AG04450 (cell line): ENCODE results near the gene EVC2. TPM values are rescaled to one million over a fixed set of nuclear protein-coding genes. Genes with fewer than 3 reads are reported as not detected.

ENCODE experiments used
- CTCF ChIA-PET: fragments of 300-600, 350-600 bp; formaldehyde crosslinking; extraction: SDS; loops from one replicate; lab custom pipeline; 2022; ENCODE audit warnings: antibody characterized with exemption, inconsistent platforms; lab: Charles Lee
- POLR2A ChIA-PET: fragments of 350-600 bp; formaldehyde crosslinking; extraction: SDS; loops from one replicate; lab custom pipeline; 2021; ENCODE audit warnings: antibody characterized with exemption, inconsistent platforms; lab: Yijun Ruan, JAX
- DNase-seq: peaks from one replicate; pipeline ENCODE4 v3.0.0-alpha.2; 2011; ENCODE audit warnings: low read depth, low spot score
- H3K27ac ChIP-seq: one replicate; pipeline ENCODE4 v1.5.1; 2012; ENCODE audit warnings: low read depth, low read length, control low read depth
- H3K27me3 ChIP-seq: one replicate; pipeline ENCODE4 v1.6.0; 2012; ENCODE audit warnings: low read length; ENCODE audit not compliant: control insufficient read depth, insufficient read depth
- H3K4me3 ChIP-seq: 2 replicates; pipeline ENCODE4 v1.5.1; 2011; ENCODE audit warnings: mild to moderate bottlenecking, low read depth, low read length, control low read depth
- H3K9me3 ChIP-seq: 2 replicates; pipeline ENCODE4 v1.5.1; 2012; ENCODE audit warnings: low read length; ENCODE audit not compliant: control insufficient read depth, insufficient read depth
- polyA plus RNA-seq: library from polyadenylated mRNA; depleted of rRNA; stranded (reverse); fragments of >200 nt; gene quantifications from 2 replicates; pipeline ENCODE4 v1.2.3, GENCODE V29; 2011
- TF ChIP-seq, protein P1 (sequence below): IDR thresholded peaks from 2 replicates; pipeline ENCODE4 v1.5.1; 2011; ENCODE audit warnings: low read depth, low read length, control low read depth, inconsistent platforms

The EVC2 gene
- polyA plus RNA-seq, 1 experiment, result 2.1 TPM

GRCh38 chr4:5661237-5661636 is 47.1 kb downstream of the EVC2 start:
- POLR2A ChIA-PET, result no interaction called here
- TF ChIP-seq, protein P1, sequence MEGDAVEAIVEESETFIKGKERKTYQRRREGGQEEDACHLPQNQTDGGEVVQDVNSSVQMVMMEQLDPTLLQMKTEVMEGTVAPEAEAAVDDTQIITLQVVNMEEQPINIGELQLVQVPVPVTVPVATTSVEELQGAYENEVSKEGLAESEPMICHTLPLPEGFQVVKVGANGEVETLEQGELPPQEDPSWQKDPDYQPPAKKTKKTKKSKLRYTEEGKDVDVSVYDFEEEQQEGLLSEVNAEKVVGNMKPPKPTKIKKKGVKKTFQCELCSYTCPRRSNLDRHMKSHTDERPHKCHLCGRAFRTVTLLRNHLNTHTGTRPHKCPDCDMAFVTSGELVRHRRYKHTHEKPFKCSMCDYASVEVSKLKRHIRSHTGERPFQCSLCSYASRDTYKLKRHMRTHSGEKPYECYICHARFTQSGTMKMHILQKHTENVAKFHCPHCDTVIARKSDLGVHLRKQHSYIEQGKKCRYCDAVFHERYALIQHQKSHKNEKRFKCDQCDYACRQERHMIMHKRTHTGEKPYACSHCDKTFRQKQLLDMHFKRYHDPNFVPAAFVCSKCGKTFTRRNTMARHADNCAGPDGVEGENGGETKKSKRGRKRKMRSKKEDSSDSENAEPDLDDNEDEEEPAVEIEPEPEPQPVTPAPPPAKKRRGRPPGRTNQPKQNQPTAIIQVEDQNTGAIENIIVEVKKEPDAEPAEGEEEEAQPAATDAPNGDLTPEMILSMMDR, result no peak
- DNase-seq, result no peak
- no peaks in the 10 kb centered on the region for H3K27me3 ChIP-seq
- H3K9me3 ChIP-seq, result no peaks in the 10 kb centered on the region
- no peak overlapping the region for H3K4me3 ChIP-seq
- CTCF ChIA-PET, result no interaction called here
- no peak overlapping the region for H3K27ac ChIP-seq

DNA sequence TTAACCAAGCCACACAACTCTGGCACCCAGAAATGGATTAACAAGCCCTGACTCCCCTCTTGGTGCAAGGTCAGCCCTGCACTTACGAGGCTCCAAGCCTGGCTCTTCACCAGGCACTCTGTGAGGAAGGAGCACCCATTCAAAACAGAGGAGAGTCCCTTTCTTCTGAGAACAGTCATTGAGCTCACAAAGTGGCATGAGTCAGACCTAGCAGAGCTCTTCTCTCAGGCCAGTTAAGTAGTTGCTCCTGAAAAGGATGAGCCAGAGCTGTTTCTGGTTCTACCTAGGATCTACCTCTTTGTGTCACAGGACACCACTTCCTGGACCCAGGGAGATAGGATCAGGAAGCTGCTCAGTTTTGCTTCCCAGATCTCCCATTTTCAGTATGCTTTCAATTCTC is 48.2 kb downstream of the EVC2 start:
- DNase-seq, result no peak
- no peak overlapping the region for H3K27ac ChIP-seq
- TF ChIP-seq, protein P1, result no peak
- no peak overlapping the region for H3K4me3 ChIP-seq
- ChIA-PET CTCF (interaction anchor here (1.1 kb wide), 1 partner anchor 610 kb away, joined by 4 read pairs; the partner anchor contains the start of gene STK32B), POLR2A (no interaction called here)
- H3K9me3 ChIP-seq, result no peaks in the 10 kb centered on the region
- H3K27me3 ChIP-seq, result no peaks in the 10 kb centered on the region

DNA sequence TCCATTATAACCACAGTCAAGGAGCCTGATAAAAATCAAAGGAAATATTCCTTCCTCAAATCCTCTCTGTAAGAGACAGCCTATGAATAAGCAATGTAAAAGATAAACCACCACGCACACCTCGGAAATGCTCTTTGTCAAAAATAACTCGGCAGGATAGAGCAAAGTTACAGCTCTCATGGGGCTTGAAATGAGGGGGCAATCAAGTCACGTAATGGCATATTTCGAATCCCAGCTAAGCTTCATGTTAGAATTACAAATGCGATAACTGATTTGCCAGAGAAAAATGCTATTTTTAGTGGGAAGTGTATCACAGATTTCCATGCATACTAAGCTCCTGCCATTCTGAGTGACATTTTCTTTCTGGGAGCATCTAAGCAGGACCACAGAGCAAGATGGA is 49.4 kb downstream of the EVC2 start:
- Histone ChIP-seq H3K27me3 (no peaks in the 10 kb centered on the region), H3K4me3 (no peak overlapping the region), H3K27ac (no peak overlapping the region), H3K9me3 (no peaks in the 10 kb centered on the region)
- POLR2A ChIA-PET, result interaction anchor here (0.9 kb wide), 2 partner anchors 46 to 85 kb away, joined by 6 to 15 read pairs; no protein-coding TSS in a partner anchor
- TF ChIP-seq, protein P1, result no peak
- DNase-seq, result no peak
- CTCF ChIA-PET, result interaction anchor here (0.9 to 1.1 kb wide), 2 partner anchors 131 to 132 kb away, joined by 3 read pairs; no protein-coding TSS in a partner anchor

DNA sequence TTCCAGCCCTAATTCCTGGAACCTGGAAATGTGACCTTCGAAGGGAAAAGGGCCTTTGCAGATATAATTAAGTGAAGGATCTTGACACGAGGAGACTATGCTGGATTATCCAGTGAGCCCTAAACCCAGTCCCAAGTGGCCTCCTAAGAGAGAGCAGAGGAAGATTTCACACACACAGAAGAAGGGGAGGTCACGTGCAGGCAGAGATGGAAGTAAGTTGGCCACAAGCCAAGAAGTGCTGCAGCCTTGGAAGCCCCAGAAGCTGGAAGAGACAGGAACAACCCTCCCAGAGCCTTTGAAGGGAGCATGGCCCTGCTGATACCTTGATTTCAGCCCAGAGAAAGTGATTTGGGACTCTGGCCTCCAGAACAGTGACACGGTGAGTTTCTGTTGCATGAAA is 51.9 kb downstream of the EVC2 start:
- H3K9me3 ChIP-seq, result no peaks in the 10 kb centered on the region
- H3K4me3 ChIP-seq, result no peak overlapping the region
- CTCF ChIA-PET, result no interaction called here
- no peak overlapping the region for H3K27ac ChIP-seq
- TF ChIP-seq, protein P1, result no peak
- no peak for DNase-seq
- POLR2A ChIA-PET, result no interaction called here
- H3K27me3 ChIP-seq, result no peaks in the 10 kb centered on the region

GRCh38 chr4:5654791-5655190 is 53.6 kb downstream of the EVC2 start:
- CTCF ChIA-PET, result no interaction called here
- Histone ChIP-seq H3K27me3 (no peaks in the 10 kb centered on the region), H3K9me3 (no peaks in the 10 kb centered on the region), H3K4me3 (no peak overlapping the region), H3K27ac (no peak overlapping the region)
- POLR2A ChIA-PET, result no interaction called here
- DNase-seq, result no peak
- TF ChIP-seq, protein P1, result no peak
